NCI-H82 treated with DMSO at 0.1 percent for 48 hours (cell line): ENCODE data around the gene ADGRV1.

Source experiments
- DNase-seq: peaks from one replicate; lab custom pipeline; 2025; ENCODE audit not compliant: unreplicated experiment; lab: John Stamatoyannopoulos, UW

ADGRV1 gene, protein sequence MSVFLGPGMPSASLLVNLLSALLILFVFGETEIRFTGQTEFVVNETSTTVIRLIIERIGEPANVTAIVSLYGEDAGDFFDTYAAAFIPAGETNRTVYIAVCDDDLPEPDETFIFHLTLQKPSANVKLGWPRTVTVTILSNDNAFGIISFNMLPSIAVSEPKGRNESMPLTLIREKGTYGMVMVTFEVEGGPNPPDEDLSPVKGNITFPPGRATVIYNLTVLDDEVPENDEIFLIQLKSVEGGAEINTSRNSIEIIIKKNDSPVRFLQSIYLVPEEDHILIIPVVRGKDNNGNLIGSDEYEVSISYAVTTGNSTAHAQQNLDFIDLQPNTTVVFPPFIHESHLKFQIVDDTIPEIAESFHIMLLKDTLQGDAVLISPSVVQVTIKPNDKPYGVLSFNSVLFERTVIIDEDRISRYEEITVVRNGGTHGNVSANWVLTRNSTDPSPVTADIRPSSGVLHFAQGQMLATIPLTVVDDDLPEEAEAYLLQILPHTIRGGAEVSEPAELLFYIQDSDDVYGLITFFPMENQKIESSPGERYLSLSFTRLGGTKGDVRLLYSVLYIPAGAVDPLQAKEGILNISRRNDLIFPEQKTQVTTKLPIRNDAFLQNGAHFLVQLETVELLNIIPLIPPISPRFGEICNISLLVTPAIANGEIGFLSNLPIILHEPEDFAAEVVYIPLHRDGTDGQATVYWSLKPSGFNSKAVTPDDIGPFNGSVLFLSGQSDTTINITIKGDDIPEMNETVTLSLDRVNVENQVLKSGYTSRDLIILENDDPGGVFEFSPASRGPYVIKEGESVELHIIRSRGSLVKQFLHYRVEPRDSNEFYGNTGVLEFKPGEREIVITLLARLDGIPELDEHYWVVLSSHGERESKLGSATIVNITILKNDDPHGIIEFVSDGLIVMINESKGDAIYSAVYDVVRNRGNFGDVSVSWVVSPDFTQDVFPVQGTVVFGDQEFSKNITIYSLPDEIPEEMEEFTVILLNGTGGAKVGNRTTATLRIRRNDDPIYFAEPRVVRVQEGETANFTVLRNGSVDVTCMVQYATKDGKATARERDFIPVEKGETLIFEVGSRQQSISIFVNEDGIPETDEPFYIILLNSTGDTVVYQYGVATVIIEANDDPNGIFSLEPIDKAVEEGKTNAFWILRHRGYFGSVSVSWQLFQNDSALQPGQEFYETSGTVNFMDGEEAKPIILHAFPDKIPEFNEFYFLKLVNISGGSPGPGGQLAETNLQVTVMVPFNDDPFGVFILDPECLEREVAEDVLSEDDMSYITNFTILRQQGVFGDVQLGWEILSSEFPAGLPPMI (N-terminal part only)

DNA sequence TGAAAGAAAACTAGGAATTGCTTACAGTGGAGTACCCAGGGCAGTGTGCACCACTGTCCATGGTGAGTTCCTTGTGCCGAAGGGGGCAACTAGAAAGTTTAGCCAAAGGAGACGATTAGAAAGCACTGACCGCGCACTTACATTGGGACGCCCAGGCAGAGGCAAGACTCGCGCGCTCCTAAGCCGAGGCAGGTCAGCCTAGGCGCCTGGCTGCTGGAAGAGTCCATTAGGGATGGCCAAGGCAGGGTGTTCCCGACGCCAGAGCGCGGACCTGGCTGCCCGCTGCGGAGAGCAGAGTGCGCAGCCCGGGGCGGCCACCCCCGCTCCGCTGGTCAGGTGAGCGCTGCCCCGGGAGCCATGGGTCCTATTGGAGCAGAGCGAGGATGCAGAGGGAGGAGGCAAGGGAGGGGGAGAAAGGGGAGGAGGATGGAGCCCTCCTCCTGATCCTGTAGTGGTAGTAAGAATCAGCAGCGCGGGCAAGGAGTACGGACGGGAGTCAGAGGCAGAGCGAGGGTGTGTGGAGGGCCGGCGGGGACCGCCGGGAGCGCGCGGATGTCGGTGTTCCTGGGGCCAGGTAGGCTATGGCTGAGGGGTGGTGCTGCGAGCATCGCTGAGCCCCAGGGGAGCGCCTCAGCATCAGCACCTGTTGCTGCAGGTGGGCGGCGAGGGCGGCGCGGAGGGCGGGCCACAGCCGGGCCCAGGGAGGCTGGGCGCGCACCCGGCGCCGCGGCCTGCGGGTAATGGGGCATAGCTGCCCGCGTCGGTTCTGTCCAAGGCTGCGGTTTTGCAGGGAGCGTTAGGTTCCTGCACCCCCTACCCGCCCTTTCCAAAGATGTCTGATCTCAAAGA lies at the start of gene ADGRV1:
TSS of gene ADGRV1 (plus strand) at position 454 of the 849 bp plus-strand sequence. CDS start at position 553, 99 bp downstream.
- DNase-seq = peak; percentile 91

DNA sequence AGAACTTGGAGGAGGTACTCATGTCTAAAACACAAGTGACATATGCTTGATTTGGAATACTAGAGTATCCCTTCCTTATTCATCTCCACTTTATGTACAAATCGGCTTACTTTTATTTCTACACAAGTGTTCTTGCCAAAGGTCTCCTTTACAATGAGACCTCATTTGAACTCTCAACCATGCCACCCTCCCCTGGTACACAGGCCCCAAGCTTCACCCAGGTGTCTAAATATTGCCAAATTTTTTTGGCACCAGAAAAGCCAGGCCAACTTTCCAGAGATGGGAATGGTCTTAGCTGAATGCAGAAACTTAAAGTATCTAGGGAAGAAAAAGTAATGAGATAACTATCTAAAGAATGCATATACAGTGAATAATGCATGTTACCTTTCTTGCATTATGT lies 48.2 kb upstream of the ADGRV1 start:
- DNase-seq = no peak

DNA sequence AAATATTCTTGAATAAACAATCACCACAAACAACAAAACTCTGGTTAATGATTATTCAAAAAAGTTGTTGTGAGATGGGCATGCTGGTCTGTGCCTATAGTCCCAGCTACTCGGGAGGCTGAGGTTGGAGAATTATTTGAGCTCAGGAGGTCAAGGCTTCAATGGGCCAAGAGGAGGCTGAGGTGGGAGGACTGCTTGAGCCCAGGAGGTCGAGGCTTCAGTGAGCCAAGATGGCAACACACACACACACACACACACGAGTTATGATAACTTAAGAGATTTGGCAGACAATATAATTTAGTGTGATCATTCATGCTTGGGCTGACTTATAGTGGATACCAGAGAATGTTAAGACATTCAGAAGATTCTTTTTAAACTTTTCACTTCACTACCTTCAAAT lies 44.1 kb upstream of the ADGRV1 start:
- DNase-seq = no peak

DNA sequence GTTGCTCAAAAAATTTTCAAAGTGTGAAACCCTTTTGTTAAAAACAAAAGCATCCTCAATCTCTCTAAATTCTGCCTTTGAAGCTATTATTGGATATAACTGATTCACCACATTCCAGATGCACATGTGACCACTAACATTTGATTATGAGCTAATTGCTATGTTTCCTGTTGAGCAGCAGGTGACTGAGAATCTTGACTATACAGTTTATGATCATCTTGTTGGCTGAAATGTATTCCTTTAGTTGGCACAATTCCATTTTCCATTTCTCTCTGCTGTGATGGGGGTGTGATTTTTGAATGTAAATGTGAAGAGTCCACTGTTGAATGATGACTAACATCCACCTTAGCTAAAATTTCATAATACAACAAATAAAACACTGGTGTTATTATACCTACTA lies 39.9 kb upstream of the ADGRV1 start:
- no peak for DNase-seq

DNA sequence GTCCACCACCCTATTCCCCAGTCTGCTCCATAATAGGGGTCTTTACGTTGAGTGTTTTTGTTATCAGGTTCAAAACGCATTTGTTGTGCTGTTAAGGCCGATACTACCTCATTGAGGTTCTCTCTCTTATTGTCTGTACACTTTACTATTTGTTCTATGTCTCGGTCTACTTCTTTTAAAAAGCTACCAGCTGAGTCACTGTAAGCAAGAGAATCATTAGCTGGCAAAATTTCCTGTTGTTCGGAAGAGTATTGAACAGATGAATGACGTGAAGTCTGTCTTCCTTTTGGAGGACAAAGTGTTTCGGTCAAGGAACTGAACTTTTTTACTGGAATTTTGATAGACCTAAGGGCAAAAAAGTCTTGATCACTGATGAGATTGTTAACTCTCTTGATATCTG lies 39.5 kb upstream of the ADGRV1 start:
- no peak for DNase-seq

DNA sequence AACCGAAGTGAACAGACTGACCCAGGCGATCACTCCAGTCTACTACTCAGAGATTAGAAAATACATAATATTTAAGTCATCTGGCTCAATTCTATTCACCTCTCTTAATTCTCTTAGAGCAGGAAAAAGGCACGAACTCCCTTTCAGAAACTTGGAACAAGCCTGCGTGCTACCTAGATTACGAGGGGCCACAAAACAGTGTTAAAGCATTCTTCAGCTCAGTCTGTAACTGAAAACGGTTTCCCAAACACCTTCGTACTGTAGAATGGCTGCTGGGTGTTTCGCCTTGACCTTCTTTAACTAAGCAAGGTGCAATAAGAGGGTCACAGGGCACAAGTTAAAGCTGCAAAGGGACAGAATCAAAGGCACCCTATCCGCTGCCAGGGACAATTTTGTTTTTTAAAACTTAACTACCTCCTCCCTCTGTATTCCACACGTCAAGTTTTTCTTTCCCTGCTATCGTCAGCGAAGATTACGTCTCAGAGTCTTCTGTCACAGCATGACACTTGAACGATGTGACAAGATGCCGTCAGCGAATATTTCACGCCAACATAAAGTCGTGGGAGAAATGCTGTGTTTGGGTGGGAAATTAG lies 29.9 kb upstream of the ADGRV1 start:
- DNase-seq = no peak

DNA sequence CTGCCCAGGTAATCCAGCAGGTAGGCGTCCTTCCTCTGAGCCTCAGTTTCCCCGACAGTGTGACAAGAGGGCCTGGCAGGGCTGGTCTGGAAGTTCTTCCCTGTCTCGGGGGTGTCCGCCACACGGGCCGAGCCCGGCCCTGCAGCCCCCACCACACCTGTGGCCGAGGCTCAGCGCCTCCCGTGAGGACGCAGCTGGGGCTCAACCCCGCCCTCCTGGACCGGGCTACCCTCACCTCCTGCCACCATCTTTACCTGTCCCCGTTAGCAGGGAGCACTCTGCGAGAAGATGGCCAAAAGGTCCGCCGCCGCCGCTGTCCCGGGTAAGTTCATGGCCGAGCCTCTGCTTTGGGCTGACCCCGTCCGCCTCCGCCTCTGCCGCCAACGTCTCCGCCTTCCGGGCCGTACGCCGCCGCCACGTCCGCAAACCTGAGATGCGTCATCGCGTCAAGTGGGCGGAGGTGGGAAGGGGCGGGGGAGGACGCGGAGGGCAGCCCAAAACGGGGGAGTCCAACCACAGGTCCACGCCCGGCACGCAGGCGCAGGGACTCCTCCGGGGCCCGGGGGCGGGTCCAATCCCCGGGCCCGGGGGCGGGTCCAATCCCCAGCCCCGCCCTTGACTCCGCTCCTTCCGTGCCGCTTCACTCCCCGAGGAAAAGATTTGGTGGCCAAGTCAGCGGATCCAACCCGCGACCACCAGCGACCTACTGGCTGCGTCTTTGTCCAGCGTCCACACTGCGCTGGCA lies 29.2 kb upstream of the ADGRV1 start, which contains the start of gene LYSMD3:
TSS of gene LYSMD3 (minus strand) at position 391 of the 745 bp plus-strand sequence. CDS start 4,295 bp downstream, outside the sequence.
- DNase-seq = peak; percentile 79

DNA sequence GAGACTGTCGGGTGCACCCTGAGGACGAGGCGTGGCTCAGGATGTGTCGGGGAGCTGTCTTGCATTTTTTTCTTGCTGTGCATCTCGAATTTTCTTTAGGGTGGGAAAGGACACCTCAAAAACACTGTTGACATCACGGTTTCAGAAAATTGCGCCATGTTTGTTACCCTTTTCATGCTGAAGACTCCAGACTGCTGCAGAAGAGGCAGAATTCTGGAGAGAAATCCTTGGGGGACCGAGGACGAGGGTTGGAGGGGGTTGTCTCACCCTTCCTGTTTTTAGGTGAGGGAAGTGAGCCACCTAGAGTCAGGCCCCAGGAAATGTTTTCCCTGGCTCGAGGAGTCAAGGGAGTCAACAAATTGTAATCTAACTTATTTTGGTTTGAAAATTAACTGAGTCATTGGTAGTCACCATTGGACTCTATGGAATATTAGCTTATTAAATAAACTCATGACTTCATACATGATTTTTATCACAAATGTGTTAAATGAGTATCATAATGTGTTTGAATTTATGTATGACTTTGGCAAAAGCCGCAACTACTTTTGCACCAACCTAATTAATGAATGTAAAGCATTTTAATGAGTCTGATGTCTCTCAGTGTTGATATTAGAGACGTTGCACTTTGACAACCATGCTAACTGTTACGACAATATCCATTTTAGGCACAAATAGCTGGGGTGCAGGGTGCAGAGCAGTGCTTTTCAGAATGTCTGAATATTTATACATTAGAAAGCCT lies 28.5 kb upstream of the ADGRV1 start:
- DNase-seq = peak; percentile 35

DNA sequence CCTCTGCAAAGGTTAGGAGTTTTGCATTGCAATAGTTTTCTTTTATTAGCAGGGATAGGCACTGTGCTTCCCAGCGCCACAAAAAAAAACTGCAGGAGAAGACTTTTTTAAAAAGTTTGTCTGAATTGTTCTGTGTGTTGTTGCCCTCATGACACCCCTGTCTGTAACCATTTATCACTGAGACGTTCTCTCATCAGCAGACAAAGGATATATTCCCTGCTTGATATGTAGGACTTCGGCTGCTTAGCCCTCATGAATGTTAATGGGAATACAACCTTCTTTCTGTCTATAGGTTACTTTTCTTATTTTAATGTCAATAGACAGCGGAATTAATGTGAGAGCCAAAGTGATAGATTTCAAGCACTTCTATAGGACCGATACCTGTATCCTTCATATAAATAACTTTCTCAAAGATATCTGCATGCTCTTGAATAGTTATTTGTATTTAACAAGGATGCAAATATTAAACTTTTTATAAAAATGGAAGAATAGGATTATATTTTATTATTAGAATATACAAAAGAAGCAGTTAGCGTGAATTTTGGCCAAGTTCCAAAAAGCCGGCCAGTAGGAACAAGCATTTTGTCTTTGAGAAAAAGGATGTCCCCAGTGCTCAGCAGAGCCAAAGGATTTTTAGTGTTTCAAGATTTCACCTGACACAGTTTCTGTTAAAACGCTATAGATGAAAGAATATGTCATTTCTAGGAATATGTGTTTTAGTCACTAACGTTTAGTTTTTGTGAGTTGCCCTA lies 27.7 kb upstream of the ADGRV1 start:
- no peak for DNase-seq

DNA sequence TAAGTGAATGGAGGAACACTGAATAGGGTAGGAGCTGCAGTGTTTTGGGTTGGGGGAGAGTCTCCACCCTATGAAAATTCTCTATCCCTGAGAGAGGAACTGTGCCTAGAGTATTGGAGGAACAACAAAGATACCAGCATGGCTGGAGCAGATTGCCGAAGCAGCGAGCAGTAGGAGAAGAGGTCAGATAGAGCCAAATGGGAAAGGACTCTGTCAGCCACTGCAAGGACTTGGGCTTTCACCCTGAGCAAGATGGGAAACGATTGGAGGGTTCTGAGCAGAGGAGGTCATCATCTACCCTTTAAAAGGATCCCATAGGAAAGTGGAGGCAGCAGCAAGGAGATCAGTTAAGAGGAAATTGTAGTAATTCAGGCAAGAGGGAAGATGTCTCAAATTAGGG lies 24.8 kb upstream of the ADGRV1 start:
- no peak for DNase-seq

DNA sequence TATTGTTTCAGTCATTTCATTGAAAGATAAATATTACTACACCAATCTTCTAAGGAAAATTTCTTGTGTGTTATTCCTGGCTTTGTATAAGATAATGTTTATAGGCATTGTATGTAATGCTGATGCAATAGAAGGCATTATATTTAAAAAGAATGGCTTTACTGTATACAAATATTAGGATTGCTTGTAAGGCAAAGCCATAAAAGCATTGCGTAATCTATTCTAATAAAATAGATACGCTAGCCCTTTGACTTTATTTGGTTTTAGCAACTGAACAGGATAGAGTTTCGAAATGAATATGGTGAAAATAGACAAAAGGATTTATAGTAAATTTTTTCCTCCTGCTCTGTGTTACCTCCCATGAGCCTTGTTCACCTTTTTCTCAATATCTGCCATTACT lies 23.7 kb upstream of the ADGRV1 start:
- no peak for DNase-seq

DNA sequence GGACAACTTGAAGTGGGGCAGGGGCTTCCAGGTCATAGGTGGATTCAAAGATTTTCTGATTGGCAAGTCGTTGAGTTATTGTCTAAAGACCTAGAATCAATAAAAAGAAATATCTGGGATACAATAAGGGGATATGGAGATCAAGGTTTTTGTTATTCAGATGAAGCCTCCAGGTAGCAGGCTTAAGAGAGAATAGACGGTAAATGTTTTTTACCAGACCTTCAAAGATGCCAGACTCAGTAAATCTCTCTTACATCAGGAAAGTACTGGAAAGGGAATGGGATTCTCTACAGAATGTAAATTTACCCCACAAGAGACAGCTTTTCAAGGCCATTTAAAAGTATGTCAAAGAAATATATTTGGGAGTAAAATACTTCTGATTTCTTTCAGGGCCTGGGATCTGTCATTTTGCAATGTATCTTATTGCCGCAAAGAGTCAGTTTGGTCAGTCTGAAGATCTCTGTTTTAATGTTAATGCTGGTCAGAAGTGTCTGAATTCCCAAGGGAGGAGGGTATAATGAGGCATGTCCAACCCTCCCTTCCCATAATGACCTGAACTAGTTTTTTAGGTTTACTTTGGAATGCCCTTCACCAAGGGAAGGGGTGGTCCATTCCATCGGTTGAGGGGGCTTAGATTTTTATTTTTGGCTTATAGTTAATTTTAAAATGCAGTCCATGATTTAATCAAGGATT lies 15.6 kb upstream of the ADGRV1 start:
- no peak for DNase-seq

DNA sequence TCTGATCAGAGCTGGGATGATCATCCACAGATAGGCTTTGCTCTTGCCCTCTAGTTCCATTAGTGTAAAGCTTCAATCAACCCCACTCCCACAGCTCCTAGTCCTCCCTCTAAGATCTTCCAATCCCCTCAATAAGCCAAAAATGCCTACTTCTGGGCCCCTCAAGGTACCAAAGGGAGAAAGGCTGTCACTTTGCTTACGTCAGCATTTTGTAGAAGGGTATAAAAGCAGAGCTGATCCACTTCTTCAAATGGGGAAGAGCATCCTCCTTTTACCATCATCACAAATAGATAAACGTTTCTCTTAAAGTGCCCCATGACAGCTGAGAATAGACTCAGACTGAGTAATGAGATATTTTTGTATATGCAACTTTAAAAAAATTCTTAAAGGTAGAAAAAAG lies 13.1 kb upstream of the ADGRV1 start:
- no peak for DNase-seq

DNA sequence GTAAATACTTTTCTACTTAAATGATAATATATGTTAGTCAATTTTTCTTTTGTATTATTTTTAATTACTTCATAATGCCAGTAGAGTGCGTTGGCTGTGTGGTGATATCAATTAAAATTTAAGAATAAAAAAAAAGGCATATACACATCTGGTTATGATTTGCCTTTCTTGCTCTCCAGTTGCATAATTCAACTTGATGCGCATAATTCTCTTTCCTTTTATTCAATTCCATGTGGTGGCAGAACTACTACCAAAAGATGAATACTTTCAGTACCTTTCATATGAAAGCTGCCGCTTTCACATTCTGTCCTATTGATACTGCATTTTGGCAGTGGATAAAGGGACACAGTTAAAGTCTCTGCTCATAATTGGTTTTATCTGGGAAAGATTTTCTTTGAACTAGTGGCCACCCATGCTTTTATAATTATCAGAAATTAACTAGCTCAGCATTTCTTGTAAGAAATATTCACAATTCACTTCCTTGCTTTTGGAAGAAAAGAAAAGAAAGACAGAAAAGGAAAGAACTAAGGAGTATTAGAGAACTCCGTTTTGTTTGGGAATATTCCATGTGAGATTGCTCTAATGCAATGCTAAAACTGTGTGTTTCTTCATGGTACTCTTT lies 12.3 kb upstream of the ADGRV1 start:
- DNase-seq = no peak

DNA sequence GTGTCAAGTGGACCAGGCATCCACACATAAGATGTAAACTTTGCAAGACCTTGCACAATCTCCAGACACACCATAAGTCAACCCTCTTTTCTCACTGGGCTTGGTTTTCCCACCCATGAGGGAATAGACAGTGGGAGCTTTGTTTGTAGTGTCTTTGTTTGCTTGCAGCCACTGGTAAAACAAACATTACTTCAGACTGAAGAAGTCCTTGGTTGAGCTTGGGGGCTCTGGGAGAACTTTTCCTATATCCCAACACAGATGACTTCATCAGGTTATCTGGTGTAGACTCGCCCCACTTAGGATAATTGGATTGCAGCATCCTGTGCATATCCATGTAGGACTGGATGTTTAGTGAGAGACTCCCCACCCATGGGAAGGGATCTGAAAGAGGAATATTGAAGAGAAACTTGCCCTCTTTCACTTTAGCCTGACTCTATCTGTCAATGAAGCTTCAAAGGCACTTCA lies 11.5 kb upstream of the ADGRV1 start:
- no peak for DNase-seq

DNA sequence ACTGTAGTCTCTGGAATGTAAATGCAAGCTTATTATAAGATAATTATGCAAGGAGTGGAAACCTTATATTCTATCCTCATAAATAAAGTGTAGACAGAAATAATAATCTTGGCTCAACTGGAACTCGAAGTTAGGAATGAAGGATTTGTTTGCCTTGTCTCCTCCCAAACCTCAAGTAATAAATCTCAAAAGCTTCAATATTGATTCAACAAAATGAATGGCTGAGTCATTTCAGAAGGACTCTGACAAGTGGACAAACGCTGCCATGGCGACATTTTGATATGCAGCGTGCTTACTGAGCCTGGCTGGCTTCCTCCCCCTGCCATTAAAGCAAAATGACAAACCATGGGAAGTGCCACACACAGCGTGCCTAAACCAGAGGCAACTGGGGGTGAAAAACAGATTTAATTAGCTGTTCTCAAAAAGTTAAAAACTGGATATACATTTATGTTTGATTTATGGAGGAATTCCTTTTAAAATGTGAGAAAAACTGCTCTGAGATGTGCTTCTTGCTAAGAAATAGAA lies 10.5 kb upstream of the ADGRV1 start:
- no peak for DNase-seq
